ENCODE data around the gene DTX2.
"Not testable (repeated sequence)": the region's sequence is repeated elsewhere in the genome, so short reads cannot be mapped to it uniquely, and the experiment has no call there.

Gene DTX2

DNA sequence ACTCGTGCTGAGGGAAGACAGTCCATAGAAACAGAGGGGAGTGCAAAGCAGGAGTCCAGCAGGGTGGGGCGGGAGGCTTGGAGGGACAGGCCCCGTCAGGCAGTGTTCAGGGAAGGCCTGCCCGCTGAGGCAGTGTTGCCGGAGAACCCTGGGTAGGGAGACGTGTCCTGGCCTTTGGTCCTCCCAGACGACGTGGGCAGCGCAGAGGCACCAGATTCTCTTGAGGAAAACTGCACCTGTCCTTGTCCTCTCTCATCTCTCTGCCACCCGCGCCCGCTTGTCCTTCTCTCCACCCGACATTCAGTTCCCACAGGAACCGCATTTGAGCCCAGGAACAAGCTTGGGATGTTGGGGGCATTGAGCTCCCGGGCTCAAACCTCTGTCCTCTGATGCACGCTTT is 34.2 kb downstream of the DTX2 start:
- not testable (repeated sequence) for DNase-seq

GRCh38 chr7:76497918-76498582 is 36.5 kb downstream of the DTX2 start:
- not testable (repeated sequence) for DNase-seq

DNA sequence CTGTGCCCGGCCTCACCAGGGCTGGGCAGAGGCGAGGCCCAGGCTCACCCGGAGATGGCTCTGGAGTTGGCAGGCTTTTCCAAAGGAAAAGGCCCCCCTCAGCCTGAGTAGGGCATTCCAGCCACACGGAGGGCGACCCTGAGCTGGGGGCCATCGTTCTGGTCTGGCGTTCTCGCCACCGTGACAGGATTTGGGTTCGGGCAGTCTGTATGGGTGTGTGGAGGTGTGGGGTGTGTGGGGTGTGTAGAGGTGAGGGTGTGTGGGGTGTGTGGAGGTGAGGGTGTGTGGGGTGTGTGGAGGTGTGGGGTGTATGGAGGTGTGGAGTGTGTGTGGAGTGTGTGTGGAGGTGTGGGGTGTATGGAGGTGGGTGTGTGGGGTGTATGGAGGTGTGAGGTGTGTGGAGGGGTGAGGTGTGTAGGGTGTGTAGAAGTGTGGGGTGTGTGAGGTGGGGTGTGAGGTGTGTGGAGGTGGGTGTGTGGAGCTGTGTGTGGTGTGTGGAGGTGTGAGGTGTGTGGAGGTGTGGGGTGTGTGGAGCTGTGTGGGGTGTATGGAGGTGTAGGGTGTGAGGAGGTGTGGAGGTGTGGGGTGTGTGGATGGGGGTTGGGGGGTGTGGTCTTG is 37.2 kb downstream of the DTX2 start:
- DNase-seq: not testable (repeated sequence)

DNA sequence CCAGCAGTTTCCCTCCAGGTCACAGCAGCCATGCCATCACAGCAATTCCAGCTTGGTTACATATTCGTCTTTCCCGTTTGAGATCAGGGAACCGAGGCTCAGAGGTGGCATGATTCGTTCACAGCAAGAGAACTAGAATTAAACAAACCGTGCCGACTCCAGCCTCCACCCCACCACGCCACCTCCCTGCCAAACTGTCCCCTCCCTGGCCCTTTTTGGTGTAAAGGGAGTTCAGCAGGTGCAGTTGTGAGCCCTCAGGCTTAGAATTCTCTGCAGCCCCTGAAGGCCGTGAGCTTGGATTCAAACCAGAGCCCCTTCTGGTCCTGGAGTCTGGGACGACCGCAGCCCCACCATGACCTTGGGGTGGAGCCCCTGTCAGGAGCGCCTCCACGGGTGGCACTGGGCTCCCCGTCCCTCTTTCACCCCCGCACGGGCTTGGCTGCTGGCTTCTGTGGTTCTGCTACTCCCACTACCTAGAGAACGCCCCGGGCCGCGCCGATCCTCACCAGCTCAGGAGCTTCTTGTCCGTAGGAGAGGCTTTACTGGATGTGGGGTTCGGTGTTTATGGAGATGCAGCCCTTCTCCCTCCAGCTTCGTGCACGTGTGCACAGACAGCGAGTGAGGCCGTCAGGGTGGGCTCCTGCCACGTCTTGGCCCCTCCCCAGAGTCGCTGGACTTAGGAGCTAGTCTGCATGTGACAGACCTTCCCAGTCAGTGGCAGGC is 37.9 kb downstream of the DTX2 start:
- DNase-seq: not testable (repeated sequence)

GRCh38 chr7:76499924-76500241 is 38.4 kb downstream of the DTX2 start:
- DNase-seq: not testable (repeated sequence)

- DNase-seq: not testable (repeated sequence)
These were observed 40.7 kb downstream of the DTX2 start for GRCh38 chr7:76502224-76502623.

GRCh38 chr7:76502836-76503235 is 41.3 kb downstream of the DTX2 start:
- DNase-seq: not testable (repeated sequence)

- DNase-seq: not testable (repeated sequence)
These were observed 41.7 kb downstream of the DTX2 start for GRCh38 chr7:76503244-76503643.

- not testable (repeated sequence) for DNase-seq
These were observed 43.0 kb downstream of the DTX2 start for GRCh38 chr7:76504351-76505167.

GRCh38 chr7:76505168-76506080 is 43.9 kb downstream of the DTX2 start:
- DNase-seq: no peak

DNA sequence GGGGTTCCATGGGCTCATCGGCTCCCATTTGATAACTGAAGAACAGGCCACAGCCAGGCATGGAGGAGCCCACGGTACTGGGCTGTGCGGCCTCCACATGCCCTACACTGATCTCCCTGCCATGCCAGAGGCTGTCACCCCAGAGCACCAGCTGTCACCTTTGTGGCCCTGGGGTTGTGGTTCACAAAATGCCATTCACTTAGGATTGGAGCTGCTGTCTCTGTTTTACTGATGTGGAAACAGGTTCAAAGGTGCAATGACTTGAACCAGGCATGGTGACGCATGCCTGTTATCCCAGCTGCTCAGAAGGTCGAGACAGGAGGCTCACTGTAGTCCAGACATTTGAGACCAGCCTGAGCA is 44.6 kb downstream of the DTX2 start:
- no peak for DNase-seq

GRCh38 chr7:76506643-76507042 is 45.1 kb downstream of the DTX2 start:
- DNase-seq: not testable (repeated sequence)

- no peak for DNase-seq
These were observed 46.4 kb downstream of the DTX2 start for GRCh38 chr7:76507723-76508406.

GRCh38 chr7:76509931-76510877 is 48.7 kb downstream of the DTX2 start, which contains the start of gene UPK3B:
TSS of gene UPK3B (plus strand) at chr7:76510552. CDS start at chr7:76510653, 101 bp downstream.
- DNase-seq: no peak

- not testable (repeated sequence) for DNase-seq
These were observed 49.8 kb downstream of the DTX2 start for GRCh38 chr7:76511200-76511910.

DNA sequence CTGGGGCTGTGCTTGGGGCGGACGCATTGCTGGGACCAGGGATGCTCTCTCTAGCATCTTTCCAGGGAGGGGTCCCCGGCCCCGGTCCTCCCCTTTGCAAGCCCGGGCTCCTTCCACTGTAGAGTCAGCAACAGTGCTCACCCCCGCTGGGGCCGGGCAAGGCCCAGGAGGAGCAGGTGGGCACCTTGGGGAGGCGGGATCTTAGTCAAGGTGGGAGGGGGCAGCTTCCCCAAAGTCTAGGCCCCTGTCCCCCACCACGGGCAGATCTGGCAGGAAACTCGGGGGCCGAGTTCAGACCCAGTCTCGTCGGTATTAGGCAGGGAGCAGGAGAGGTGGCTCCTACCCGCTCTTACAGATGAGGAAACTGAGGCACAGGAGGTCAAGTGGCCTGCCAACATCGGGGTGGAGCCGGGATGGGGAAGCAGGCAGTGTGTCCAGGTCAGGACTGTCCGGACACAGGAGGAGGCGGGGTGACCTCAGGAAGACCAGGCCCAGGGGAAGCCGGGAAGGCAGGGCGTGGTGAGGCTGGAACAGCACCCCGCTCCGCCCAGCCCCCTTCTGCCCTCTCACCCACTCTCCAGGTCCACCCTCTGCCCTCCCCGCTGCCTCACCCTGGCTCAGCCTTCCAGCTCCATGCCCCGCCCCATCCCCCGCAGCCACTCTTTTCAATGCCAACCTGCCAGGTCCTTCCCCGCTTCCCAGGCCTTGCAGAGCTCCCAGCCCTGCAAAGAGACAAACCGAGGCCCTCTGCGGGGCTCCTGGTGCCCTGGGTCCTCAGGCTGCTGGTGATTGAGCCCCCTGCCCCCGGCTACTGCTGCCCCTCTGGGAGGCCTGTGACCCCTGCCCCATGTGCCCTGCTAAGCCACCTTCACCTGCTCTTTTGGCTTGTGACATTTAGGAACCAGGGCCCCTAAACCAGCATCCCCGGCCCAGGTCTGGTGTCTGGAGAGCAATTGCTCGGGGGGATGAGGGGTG is 50.7 kb downstream of the DTX2 start:
- DNase-seq: not testable (repeated sequence)

DNA sequence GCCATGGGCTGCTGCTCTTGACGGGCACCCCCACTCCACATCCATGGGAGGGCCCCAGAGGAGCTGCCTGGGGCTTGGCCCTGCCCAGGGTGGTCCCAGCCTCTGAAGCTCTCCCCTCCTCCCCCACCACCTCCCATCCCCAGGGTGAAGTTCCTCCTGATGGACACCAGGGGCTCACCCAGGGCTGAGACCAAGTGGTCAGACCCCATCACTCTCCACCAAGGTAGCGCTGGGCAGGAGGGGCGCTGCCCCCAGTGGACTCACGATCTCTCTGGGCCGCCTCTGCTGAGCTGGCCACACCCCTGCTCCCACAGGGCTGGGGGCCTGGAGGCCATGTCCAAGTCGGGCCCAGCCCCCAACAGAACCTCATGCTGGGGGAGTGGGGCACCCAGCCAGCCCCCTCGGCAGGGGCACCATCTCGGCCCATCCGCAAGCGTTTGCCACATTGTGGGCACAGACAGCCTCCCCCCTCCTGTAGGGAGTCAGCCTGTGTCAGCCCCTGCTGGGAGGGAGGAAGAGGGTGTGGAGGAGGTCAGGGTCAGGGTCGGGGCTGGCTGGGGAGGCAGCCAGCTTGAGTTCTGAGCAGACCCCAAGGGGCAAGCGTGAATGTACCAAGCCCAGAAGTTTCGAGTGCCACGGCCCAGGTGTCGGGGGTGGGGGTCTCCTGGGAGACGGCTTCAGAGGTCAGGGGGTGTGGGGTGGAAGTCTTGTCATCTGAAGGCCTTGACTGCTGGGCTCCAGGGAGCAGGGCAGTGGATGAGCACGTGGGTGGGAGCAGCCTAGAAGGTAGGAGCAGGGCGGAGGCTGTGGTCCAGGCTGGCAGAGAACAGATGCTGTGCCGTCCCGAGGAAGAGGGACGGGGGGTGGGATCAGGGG is 51.7 kb downstream of the DTX2 start:
- DNase-seq: no peak

Measured in NCI-H2107 (cell line).